Measurements from ENCODE around the gene AKR1C1. TPM values are rescaled to one million over a fixed set of nuclear protein-coding genes. Genes with fewer than 3 reads are reported as not detected.
"Not testable (repeated sequence)": the region's sequence is repeated elsewhere in the genome, so short reads cannot be mapped to it uniquely, and the experiment has no call there.

AKR1C1 gene
- total and polyA plus RNA-seq, 7 experiments from 2014 or later = 1.8 to 4.7 (median 3.4) TPM; not detected in 2

DNA sequence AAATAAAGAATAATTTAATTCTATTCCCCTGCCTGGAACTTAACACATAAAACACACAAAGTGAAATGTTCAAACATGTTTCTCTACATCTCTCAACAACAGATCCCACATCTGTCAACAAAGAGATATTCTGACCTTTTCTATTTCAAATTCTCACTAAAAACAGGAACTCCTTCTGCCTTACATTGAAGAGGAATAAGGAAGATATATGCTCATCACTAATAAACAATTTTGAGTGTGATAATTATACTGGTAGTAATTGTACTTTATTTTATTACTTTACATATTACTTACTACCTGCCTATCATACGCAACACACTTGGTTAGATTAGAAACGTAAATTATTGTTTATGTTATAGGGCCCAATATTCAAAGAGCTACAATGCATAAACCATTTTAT is 27.0 kb downstream of the AKR1C1 start:
- no peaks in the 10 kb centered on the region for H3K27me3 ChIP-seq (ENCODE audit: control insufficient read depth in 2 of 2, insufficient read depth in 2 of 2, low read length in 2 of 2)
- Mint-ChIP-seq H3K27me3 (peaks cover 0 to 5% (median 0%) of the 10 kb centered on the region in 5 donors), H3K4me1 (no peaks in the 10 kb centered on the region), H3K36me3 (peaks cover 0 to 6% (median 0%) of the 10 kb centered on the region in 5 donors), H3K9me3 (no peaks in the 10 kb centered on the region), H3K4me3 (no peak overlapping the region), H3K27ac (no peak overlapping the region)
- no peak for ATAC-seq
- H3K27ac ChIP-seq (ENCODE audit: low read depth, low read length) = no peak overlapping the region
- intact Hi-C loops (cut with micrococcal nuclease) = no loop called here
- no peaks in the 10 kb centered on the region for H3K36me3 ChIP-seq (ENCODE audit: control insufficient read depth in 2 of 3, insufficient read depth in 3 of 3, low read length in 3 of 3)
- no peaks in the 10 kb centered on the region for H3K9me3 ChIP-seq (ENCODE audit: control insufficient read depth in 2 of 3, low read length in 3 of 3)
- H3K4me1 ChIP-seq (ENCODE audit: control insufficient read depth in 2 of 2, insufficient read depth in 2 of 2, low read length in 2 of 2) = no peaks in the 10 kb centered on the region
- H3K4me3 ChIP-seq (ENCODE audit: low read length) = no peak overlapping the region
- DNase-seq = no peak
- ChIA-PET CTCF (no interaction called here), POLR2A (no interaction called here)

- H3K4me3 ChIP-seq (ENCODE audit: low read length); POLR2A ChIA-PET; H3K9me3 Mint-ChIP-seq: not testable (repeated sequence)
Measured at GRCh38 chr10:4991463-4991862, 28.2 kb downstream of the AKR1C1 start.

DNA sequence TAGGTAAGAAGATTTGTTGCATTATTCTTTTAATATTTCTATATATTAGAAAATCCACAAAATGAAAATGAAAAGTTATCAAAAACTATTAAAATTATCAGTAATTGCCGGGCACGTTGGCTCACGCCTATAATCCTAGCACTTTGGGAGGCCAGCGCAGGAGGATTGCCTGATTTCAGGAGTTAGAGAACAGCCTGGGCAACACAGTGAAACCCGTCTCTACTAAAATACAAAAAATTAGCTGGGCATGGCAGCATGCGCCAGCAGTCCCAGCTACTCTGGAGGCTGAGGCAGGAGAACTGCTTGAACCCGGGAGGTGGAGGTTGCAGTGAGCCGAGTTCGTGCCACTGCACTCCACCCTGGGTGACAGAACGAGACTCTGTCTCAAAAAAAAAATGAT is 29.3 kb downstream of the AKR1C1 start:
- H3K4me1 ChIP-seq (ENCODE audit: control insufficient read depth in 2 of 2, insufficient read depth in 2 of 2, low read length in 2 of 2); H3K4me1 Mint-ChIP-seq; ATAC-seq; H3K4me3 Mint-ChIP-seq; intact Hi-C loops (cut with micrococcal nuclease); H3K27ac Mint-ChIP-seq; H3K27me3 ChIP-seq (ENCODE audit: control insufficient read depth in 2 of 2, insufficient read depth in 2 of 2, low read length in 2 of 2); H3K4me3 ChIP-seq (ENCODE audit: low read length); H3K9me3 ChIP-seq (ENCODE audit: control insufficient read depth in 2 of 3, low read length in 3 of 3); POLR2A ChIA-PET; H3K36me3 Mint-ChIP-seq; H3K36me3 ChIP-seq (ENCODE audit: control insufficient read depth in 2 of 3, insufficient read depth in 3 of 3, low read length in 3 of 3); H3K27ac ChIP-seq (ENCODE audit: low read depth, low read length); H3K27me3 Mint-ChIP-seq; CTCF ChIA-PET; H3K9me3 Mint-ChIP-seq; DNase-seq: not testable (repeated sequence)

More at GRCh38 chr10:4991463-4991862, 28.2 kb downstream of the AKR1C1 start:
- H3K36me3 ChIP-seq (ENCODE audit: control insufficient read depth in 2 of 3, insufficient read depth in 3 of 3, low read length in 3 of 3); CTCF ChIA-PET; H3K4me1 Mint-ChIP-seq; H3K27me3 Mint-ChIP-seq; intact Hi-C loops (cut with micrococcal nuclease); H3K9me3 ChIP-seq (ENCODE audit: control insufficient read depth in 2 of 3, low read length in 3 of 3); H3K27ac ChIP-seq (ENCODE audit: low read depth, low read length); ATAC-seq; H3K4me1 ChIP-seq (ENCODE audit: control insufficient read depth in 2 of 2, insufficient read depth in 2 of 2, low read length in 2 of 2); DNase-seq; H3K36me3 Mint-ChIP-seq; H3K27ac Mint-ChIP-seq; H3K27me3 ChIP-seq (ENCODE audit: control insufficient read depth in 2 of 2, insufficient read depth in 2 of 2, low read length in 2 of 2); H3K4me3 Mint-ChIP-seq: not testable (repeated sequence)

GRCh38 chr10:4994260-4994659 is 31.0 kb downstream of the AKR1C1 start:
- H3K9me3 ChIP-seq (ENCODE audit: control insufficient read depth in 2 of 3, low read length in 3 of 3); H3K27me3 ChIP-seq (ENCODE audit: control insufficient read depth in 2 of 2, insufficient read depth in 2 of 2, low read length in 2 of 2); H3K9me3 Mint-ChIP-seq; ATAC-seq; H3K4me1 Mint-ChIP-seq; H3K27ac Mint-ChIP-seq; H3K27ac ChIP-seq (ENCODE audit: low read depth, low read length); CTCF ChIA-PET; intact Hi-C loops (cut with micrococcal nuclease); DNase-seq; H3K4me1 ChIP-seq (ENCODE audit: control insufficient read depth in 2 of 2, insufficient read depth in 2 of 2, low read length in 2 of 2); H3K36me3 ChIP-seq (ENCODE audit: control insufficient read depth in 2 of 3, insufficient read depth in 3 of 3, low read length in 3 of 3); H3K4me3 Mint-ChIP-seq; POLR2A ChIA-PET; H3K4me3 ChIP-seq (ENCODE audit: low read length); H3K27me3 Mint-ChIP-seq; H3K36me3 Mint-ChIP-seq: not testable (repeated sequence)

- ChIA-PET CTCF (no interaction called here), POLR2A (no interaction called here)
- intact Hi-C loops (cut with micrococcal nuclease) = no loop called here
- Histone ChIP-seq H3K4me3 (ENCODE audit: low read length) (no peak overlapping the region), H3K4me1 (ENCODE audit: control insufficient read depth in 2 of 2, insufficient read depth in 2 of 2, low read length in 2 of 2) (no peaks in the 10 kb centered on the region), H3K27me3 (ENCODE audit: control insufficient read depth in 2 of 2, insufficient read depth in 2 of 2, low read length in 2 of 2) (no peaks in the 10 kb centered on the region), H3K36me3 (ENCODE audit: control insufficient read depth in 2 of 3, insufficient read depth in 3 of 3, low read length in 3 of 3) (no peaks in the 10 kb centered on the region), H3K27ac (ENCODE audit: low read depth, low read length) (no peak overlapping the region), H3K9me3 (ENCODE audit: control insufficient read depth in 2 of 3, low read length in 3 of 3) (no peaks in the 10 kb centered on the region)
- H3K36me3 Mint-ChIP-seq = no peaks in the 10 kb centered on the region
- H3K27me3 Mint-ChIP-seq = peaks cover 0 to 2% (median 0%) of the 10 kb centered on the region in 5 donors
- no peak overlapping the region for H3K4me3 Mint-ChIP-seq
- H3K27ac Mint-ChIP-seq = no peak overlapping the region
- no peak for DNase-seq
- no peaks in the 10 kb centered on the region for H3K4me1 Mint-ChIP-seq
- no peaks in the 10 kb centered on the region for H3K9me3 Mint-ChIP-seq
- ATAC-seq = no peak
Measured at GRCh38 chr10:4998671-4999070, 35.5 kb downstream of the AKR1C1 start.

- POLR2A ChIA-PET = no interaction called here
- DNase-seq (no peak), ATAC-seq (no peak)
- Histone ChIP-seq H3K27me3 (ENCODE audit: control insufficient read depth in 2 of 2, insufficient read depth in 2 of 2, low read length in 2 of 2) (no peaks in the 10 kb centered on the region), H3K36me3 (ENCODE audit: control insufficient read depth in 2 of 3, insufficient read depth in 3 of 3, low read length in 3 of 3) (no peaks in the 10 kb centered on the region), H3K4me3 (ENCODE audit: low read length) (no peak overlapping the region), H3K9me3 (ENCODE audit: control insufficient read depth in 2 of 3, low read length in 3 of 3) (no peaks in the 10 kb centered on the region), H3K4me1 (ENCODE audit: control insufficient read depth in 2 of 2, insufficient read depth in 2 of 2, low read length in 2 of 2) (no peaks in the 10 kb centered on the region), H3K27ac (ENCODE audit: low read depth, low read length) (no peak overlapping the region)
- no peaks in the 10 kb centered on the region for H3K4me1 Mint-ChIP-seq
- H3K9me3 Mint-ChIP-seq = peaks cover 0 to 14% (median 4%) of the 10 kb centered on the region in 11 donors
- no peak overlapping the region for H3K27ac Mint-ChIP-seq
- H3K36me3 Mint-ChIP-seq = peaks cover 0 to 4% (median 0%) of the 10 kb centered on the region in 5 donors
- peaks cover 0 to 7% (median 0%) of the 10 kb centered on the region in 5 donors for H3K27me3 Mint-ChIP-seq
- CTCF ChIA-PET = interaction anchor here (0.7 to 1.1 kb wide), 2 partner anchors 20 to 56 kb away, joined by 3 read pairs; no protein-coding TSS in a partner anchor
- intact Hi-C loops (cut with micrococcal nuclease) = no loop called here
- no peak overlapping the region for H3K4me3 Mint-ChIP-seq
Measured at GRCh38 chr10:5002013-5002727, 39.0 kb downstream of the AKR1C1 start.
